HG03280 (cell line): ENCODE results near the gene CHCHD3.
A peak's percentile ranks its signal among the peaks of the same experiment; 100 is the strongest.

ENCODE experiments used
- ATAC-seq: cut with Tn5 transposase; IDR thresholded peaks from one replicate; pipeline ENCODE4 v1.9.1; 2021; ENCODE audit warnings: mild to moderate bottlenecking, moderate library complexity; ENCODE audit not compliant: unreplicated experiment

The CHCHD3 gene

DNA sequence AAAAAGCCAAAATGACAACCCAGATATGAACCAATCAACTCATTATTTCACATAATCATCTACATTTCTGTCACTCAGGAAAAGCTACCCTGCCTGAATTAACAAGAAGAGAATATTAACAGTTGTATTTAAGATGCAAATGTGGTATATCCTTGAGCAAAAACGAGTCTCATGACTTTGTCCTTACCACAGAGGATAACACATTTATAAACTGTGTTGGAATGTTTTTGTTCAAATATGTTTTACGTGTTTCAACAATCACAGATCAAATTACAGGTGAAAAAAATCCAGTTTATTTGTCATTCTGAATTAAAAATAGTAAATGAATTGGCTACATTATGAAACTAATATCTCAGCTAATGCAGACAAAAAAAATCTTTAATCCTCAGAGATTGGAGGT is 34.6 kb downstream of the CHCHD3 start:
- no peak for ATAC-seq

DNA sequence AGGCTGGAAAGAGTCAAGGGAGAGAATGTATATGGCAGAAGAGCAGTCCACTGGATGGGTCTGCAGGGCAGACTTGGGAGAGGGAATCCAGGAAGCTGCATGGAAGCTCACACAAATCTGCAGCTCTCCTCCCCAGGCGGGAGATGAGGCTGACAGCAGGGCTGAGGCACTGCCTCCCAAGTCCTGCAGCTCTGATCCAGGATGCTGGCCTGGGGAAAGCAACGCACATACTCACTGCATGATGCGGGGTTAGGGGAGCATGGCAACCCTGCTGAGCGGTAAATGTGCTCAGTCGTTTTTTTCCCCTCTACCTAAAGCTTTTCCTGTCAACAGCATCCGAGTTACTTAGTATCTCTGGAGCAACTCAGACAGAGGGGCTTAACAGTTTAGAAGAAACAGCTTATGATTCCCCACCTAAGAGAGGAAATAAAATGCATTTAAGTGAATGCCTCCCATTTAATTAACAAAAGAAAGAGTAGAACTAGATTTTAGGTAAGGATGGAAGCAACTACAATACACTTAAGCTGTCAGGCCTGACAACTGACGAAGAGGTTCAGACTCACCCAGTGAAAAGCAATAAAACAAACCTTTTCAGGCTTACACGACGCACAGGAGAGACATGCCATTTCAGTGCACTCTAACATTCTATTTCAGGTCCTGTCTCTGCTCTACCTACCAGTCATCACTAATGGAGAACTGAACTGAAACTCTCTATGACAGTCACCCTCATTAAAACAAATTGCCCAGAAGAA is 37.0 kb downstream of the CHCHD3 start:
- no peak for ATAC-seq

DNA sequence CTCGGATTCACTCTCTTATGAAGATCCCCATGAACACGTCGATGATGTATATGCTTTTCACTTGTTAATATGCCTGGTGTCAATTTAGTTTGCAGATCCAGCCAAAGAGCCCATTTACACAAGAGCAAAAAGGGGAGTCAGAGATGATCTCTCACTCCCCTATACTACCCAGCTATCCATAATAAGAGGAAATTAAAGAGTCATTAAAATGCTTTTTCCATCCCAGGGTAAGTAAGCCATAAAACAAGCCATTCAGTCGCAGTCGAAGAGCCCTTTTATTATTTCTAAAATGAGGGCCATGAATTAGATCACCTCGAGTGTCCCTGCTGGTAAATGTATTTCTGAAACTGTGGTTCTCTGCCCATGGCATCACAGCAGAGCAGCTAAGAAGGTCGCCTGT is 41.2 kb downstream of the CHCHD3 start:
- no peak for ATAC-seq

DNA sequence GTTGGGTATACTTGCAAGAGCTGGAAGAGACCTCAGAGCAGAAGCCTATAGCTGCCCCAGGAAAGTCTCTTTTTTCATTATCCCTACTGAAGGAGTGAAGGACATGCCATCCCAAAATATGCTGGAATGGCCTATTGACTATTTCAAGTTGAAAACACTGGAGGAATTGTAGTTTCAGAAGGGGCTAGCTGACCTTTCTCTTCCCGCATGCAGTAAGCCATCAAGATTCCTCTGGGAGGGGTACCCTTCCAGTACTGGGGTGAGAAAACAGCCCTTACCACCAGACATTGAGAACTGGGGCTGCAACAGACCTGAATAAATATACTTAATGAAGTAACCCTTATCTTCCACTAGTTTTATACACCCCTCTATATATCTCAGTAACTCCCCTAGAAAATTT is 41.7 kb downstream of the CHCHD3 start:
- no peak for ATAC-seq

DNA sequence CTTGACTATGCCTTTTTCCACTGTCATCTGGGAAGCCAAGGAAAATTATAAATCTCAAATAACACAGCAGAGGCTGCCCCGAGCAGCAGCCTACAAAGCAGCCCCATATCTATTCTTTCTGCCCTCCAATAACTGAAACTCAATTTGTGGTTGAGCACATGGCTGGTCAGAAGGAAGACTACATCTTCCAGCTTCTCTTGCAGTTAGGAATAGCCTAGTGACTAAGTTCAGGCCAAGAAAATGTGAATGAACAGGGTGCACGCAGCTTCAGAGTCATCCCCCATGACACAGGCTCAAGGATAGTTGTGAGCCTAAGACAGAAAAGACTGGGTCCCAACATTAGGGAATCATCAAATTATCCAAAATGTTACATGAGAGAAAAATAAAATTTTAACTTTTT is 42.3 kb downstream of the CHCHD3 start:
- ATAC-seq, result no peak

DNA sequence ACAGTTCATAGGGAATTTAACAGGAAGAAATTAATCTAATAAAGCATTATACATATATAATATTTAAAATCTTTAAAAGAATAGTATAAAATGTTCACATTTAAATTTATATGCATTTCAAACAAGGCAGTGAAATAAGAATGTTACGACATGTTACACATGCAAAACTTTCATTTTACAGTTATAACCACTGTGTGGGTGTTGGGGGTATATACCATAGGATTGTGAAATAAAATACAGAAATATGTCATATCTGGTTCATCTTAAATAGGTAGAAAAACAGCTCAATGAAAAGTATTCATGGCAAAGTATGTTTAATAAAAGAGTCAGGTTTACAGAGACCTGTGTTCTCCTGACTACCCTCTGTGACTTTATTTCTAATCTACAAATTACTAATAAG is 45.6 kb downstream of the CHCHD3 start:
- ATAC-seq, result no peak

DNA sequence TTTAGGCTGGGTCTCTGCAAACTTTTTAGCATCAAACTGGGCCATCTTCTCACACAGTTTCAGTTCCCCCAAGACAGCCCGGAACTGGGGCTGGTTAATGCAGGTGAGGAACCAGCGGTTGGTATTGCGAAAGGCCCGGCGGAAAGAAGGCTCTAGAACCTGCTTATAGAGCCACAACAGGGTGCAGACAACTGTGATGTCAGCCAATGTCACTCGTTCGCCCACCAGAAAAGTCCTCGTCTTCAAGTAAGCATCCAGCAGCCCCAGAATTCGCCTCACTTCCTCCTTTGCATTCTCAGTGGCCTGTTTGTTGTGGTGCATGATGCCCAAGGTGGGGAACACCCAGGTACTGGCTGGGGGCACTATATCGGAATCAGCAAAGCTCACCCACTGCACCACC is 46.6 kb downstream of the CHCHD3 start:
- ATAC-seq, result peak; percentile 81

DNA sequence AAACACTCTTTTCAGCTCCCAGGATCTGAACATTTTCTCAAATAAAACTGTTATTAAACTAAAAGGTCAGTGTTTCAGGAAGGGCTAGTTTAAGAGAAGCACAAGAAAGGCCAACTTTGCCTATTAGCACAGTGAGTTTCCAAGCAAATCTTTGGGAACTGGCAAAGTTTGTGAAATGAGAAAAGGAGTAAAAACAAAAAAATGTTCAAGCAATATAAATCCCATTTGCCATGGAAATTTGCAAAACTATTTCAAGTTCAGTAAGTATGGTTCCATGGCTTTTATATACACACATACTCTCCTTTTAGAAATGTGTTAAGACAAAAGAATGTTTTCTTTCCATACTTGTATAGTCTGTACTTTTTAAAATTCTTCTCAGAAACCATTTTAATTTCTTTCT is 51.5 kb downstream of the CHCHD3 start:
- ATAC-seq, result no peak

DNA sequence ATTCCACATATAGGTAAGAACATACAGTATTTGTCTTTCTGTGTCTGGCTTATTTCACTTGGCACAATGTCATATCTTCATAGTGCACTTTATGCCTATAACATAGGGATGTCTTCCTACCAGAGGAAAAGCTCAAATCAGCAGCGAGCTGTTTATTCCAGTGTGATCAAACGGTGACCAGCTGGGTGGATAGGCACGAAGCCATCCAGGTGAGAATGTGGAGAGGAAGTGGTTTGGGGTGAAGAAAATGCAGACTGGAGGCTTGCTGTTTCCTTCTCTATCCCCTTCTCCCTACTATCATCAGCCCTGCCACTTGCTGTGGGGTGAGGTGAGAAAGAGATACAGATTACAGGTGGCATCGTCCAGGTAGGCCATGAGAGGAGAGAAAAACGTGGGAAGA is 52.4 kb downstream of the CHCHD3 start:
- ATAC-seq, result no peak

DNA sequence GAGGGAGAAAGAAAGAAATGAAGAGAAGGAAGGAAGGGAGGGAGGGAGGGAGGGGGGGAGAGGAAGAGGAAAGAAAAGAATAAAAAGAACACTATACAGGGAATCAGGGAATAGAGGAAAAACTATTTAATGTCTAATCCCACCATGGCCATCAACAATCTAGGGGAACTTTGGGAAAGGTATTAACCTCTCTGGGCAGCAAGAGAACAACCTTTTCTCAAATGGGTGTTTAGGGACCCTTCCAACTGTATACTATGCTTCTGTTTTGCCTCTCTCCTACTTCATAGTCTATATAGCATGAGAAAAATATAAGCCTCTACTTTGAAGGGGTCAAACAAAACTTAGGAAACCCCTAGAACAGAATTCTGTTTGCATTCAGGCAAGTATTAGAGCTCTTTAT is 54.5 kb downstream of the CHCHD3 start:
- ATAC-seq, result no peak

DNA sequence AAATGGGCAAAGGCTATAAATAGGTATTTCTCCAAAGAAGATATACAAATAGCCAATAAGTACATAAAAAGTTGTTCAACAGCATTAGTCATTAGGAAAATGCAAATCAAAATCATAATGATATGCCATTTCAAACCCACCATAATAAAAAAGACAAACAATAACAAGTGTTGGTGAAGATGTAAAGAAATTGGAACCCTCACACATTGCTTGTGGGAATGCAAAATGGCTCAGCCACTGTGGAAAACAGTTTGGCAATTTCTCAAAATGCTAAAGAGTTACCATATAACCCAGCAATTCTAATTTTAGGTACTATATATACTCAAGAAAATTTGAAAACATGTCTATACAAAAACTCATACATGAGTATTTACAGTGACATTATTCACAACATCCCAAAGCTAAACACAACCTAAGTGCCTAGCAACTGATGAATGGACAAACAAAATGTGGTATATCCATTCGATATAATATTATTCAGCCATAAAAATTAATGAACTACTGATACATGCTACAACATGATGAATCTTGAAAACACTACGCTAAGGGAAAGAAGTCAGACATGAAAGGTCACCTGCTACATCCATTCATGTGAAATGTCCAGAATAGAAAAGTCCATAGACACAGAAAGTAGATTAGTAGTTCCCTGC is 55.6 kb downstream of the CHCHD3 start:
- ATAC-seq, result no peak

DNA sequence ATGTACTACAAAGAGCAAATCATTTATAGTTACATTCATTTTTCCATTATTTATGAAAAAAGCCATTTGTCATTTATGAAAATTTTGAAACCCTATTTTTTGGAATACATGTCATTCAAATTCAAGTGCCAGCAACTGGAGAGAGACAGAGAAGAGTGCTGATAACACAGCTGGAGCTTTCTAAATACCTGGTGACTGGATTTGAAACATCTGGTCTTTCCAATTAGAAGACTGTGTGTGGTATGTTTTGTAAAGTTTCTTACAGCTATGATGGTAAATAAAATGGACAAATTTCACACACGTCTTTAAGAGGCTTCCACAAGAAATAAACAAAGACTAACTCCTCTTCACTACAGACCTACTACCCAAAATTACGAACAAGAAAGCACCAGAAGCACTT is 56.8 kb downstream of the CHCHD3 start:
- ATAC-seq, result no peak

DNA sequence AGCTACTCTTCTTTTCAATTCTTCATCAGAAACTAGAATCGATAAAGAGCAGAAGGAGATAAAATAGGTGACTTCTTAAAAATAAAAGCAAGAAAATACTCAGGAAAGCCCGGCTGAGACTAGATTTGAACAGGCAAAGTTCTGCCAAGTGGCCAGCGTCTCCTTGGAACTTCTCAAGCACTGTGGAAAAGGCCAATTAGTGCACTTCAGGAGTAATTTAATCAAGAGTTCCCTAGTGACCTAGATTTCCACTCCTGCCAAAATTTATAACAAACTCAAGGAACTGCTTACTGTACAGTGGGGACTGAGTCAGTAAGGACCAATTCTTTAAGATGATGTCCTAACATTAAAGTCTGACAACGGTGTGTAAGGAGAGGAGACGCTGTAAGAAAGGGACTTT is 57.3 kb downstream of the CHCHD3 start:
- no peak for ATAC-seq

DNA sequence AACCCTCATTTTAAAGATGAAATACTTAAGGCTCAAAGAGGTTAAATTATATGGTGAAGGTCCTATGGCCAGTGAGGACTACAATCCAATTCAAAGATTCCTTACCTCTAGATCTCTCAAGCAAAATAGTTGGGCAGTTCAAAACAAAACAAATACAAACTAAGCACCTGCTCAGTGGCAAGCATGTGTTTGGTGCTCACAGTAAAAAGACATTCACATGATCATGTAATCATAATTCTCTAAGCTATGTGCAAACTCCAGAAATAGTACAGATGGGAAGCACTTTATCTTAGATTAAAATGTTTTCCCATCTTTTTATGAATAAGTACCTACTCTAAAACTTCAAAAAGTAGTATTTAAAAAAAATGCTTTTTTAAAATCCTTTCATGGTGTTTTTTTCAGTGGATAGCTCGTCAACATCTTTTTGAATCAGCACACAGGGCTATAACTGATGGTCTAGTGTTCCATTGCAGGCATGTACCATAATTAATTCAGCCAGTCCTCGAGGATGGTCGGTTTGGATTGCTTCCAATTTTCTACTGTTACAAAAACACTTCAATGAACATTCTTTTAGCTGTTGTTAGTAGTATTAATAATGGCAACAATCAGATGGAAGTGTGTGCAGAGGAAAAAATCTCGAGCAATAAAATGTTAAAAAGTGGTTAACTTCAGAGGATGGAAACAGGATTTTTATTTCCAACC is 58.4 kb downstream of the CHCHD3 start:
- no peak for ATAC-seq

DNA sequence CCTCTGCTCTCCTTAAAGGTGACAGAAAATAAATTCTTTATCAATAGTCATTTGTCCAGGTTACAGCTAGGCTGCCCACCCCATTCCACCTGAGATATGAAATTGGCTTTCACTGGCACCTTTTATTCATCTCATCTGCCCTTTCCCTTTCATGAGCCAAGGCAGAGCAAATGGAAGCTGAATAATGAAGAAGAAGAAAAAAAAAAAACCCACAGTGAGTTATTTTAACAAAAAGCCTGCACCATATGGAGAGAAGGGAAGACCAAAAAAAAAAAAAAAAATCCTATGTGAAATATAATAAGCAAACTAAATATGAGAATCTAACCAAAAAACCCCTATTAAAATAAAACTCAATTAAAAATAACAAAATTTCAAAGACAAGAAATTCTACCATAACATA is 59.2 kb downstream of the CHCHD3 start:
- ATAC-seq, result no peak

DNA sequence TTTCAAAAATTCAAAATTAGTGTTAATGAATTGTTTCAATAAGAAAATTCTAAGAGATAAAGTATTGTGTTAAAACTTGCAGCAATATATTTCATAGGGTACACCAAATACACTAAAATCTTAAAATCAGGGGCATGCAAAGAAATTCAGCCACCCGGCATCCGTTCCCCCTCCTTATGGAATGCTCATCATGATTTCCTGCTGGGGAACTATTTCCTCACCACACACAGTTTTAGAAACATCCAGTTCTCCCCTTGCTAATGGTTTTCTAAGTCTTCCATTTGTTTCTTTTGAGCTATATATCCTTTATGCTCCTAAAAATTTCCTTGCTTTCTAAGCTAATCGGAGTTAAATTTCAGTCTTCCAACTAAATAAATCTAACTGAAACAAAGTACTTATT is 60.7 kb downstream of the CHCHD3 start:
- no peak for ATAC-seq

DNA sequence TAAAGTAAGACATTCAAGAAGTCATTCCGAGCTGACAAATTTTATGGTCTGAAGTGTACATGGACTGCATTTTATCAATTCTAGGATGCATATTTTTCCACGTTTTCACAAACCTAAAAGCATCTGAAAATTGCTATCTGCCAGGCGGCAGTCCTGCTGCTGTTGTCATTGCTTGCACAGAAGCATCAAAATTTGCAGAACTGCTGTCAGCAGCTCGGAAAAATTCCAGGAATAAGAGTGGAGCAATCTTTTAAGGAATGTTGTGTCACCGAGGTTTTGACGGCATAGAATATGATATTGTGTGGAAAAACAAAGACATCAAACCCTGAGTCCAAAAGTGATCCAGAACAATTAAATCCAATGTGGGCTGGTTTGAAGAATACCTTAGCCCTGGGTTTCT is 61.4 kb downstream of the CHCHD3 start:
- ATAC-seq, result no peak

DNA sequence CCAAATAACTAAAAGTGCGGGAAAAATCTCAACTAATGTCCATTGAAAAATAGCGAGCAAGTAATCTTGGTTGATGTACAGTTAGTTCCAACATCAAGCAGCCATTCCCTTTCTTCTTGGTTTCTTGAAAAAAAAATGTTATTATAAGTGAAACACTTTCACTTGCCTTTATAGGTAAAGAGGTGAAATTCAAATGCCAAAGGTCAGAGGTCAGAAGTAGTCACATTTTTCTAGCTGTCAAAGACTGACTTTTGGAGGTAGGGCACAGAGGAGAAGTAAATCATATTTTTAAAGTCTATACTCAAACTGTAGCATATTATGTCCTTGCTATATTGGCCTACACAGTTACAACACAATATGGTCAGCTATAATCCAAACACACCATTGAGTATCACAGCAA is 62.3 kb downstream of the CHCHD3 start:
- no peak for ATAC-seq

DNA sequence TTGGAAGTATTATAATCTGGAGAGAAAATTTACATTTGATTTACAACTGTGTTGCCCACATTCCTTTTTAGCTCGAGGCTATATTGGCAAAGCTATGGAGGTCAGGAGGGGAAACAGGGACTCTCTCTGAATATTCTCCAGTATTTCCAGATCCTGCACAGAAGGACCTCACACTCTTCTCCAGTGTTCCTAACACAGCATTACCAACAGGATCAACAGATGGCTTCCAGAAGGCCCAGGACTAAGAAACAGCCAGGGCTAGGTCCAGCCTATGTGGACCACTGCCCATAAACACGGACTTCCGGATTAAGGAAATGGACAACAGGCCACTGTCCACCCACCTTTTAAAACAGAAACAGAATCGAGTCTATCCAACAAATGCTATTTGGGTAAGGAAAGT is 65.3 kb downstream of the CHCHD3 start:
- no peak for ATAC-seq

DNA sequence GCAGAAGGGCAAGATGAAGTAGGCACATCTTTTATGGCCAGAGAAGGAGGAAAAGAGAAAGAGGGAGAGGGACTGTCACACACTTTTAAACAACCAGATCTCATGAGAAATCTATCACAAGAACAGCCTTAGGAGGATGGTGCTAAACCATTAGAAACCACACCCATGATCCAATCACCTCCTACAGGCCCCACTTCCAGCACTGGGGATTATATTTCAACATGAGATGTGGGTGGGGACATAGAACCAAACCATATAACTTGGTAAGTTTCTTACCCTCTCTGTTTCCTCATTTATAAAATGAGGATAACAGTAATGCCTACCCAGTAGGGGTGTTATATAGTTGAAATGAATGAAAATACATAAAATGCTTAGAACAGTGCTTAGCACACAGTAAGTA is 66.0 kb downstream of the CHCHD3 start:
- no peak for ATAC-seq

DNA sequence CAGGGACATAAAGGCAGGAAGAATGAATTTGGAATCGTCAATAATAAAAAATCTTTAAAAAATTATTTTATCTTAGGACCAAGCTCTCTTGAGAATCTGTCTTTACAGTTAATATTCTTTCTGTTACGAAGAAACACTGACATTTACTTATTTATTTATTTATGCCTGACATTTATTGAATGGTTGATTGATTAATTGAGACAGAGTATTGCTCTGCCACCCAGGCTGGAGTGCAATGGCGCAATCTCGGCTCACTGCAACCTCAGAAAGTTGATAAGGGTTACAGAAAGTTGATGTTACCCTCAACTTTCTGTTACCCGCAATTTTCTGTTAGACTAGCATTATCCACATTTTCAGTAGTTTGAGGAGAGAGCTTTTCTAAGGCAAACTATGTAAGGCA is 70.1 kb downstream of the CHCHD3 start:
- ATAC-seq, result no peak
